Brain microvascular endothelial cell (primary cell): ENCODE data around the gene IGFL4.
A peak's percentile ranks its signal among the peaks of the same experiment; 100 is the strongest.

Experiments used
- DNase-seq: peaks from one replicate; pipeline ENCODE4 v3.0.0-alpha.2; 2020
- H3K27ac ChIP-seq: fragments of 250-450 bp; sonication (Bioruptor Pico); 2 replicates; pipeline ENCODE4 v1.5.1; 2020; ENCODE audit warnings: mild to moderate bottlenecking, moderate library complexity
- H3K27me3 ChIP-seq: fragments of 250-450 bp; sonication (Bioruptor Pico); replicated peaks from 2 replicates; pipeline ENCODE4 v1.5.1; 2020; ENCODE audit warnings: mild to moderate bottlenecking
- H3K36me3 ChIP-seq: fragments of 250-450 bp; sonication (Bioruptor Pico); replicated peaks from 2 replicates; pipeline ENCODE4 v1.5.1; 2020; ENCODE audit warnings: mild to moderate bottlenecking
- H3K4me3 ChIP-seq: 2 replicates; pipeline ENCODE4 v1.5.1; 2011; ENCODE audit warnings: low read depth, mild to moderate bottlenecking, control low read depth, low read length, moderate library complexity
- CTCF ChIP-seq: IDR thresholded peaks from 2 replicates; pipeline ENCODE4 v1.5.1; 2011; ENCODE audit warnings: low read depth, mild to moderate bottlenecking, moderate library complexity, low read length, control low read depth, inconsistent platforms; ENCODE audit errors: missing control alignments
- in situ Hi-C: cut with HindIII; loops from 2 replicates; pipeline ENCODE4 v1.10.0; 2017; ENCODE audit warnings: low sequenced_read_pairs, low pct_ligation_motif_present

The IGFL4 gene

GRCh38 chr19:45994456-45994997, 46.3 kb downstream of the IGFL4 start:
- no peak overlapping the region for H3K27ac ChIP-seq
- DNase-seq, result no peak
- no peak for TF ChIP-seq CTCF

DNA sequence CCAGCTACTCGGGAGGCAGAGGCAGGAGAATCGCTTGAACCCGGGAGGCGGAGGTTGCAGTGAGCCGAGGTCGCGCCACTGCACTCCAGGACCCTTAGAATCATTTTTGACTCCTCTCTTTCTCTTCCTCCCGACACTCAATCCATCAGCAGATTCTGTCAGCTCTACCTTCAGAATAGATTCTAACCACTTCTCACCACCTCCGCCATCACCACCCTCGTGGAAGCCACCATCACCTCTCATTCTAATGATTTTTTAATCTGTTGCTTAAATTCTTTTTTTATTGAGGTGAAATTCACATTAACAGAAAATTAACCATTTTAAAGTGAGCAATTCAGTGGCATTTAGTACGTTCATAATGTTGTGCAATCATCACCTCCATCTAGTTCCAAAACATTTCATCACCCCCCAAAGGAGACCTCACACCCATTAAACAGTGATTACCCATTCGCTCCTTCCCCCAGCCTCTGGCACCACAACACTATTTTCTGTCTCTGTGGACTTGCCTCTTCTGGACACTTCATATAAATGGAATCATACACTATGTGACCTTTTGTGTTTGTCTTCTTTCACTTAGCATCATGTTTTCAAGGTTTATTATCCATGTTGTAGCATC, 50.6 kb downstream of the IGFL4 start:
- H3K27ac ChIP-seq, result no peak overlapping the region
- H3K4me3 ChIP-seq, result no peak overlapping the region
- no peak for TF ChIP-seq CTCF
- H3K27me3 ChIP-seq, result peaks cover 2% of the 10 kb centered on the region
- in situ Hi-C loops, result no loop called here
- no peak for DNase-seq
- H3K36me3 ChIP-seq, result no peaks in the 10 kb centered on the region

More at GRCh38 chr19:45994456-45994997, 46.3 kb downstream of the IGFL4 start:
- Histone ChIP-seq H3K36me3 (peaks cover 2% of the 10 kb centered on the region), H3K4me3 (peak overlapping the region; percentile 65), H3K27me3 (peaks cover under 1% of the 10 kb centered on the region)
- in situ Hi-C loops, result no loop called here
